DOHH2 (cell line): Measurements from ENCODE around the gene ADAMTS2.
"Not testable (repeated sequence)": the region's sequence is repeated elsewhere in the genome, so short reads cannot be mapped to it uniquely, and the experiment has no call there.

Source experiments
- H3F3A ChIP-seq: fragments of 200-600 bp; sonication (generic), shearing (Covaris generic); 2 replicates; pipeline ENCODE4 v1.6.0; 2016; ENCODE audit warnings: antibody characterized with exemption, mild to moderate bottlenecking; ENCODE audit not compliant: control insufficient read depth, insufficient read depth
- H3K27ac ChIP-seq: fragments of 200-600 bp; sonication (generic); 2 replicates; pipeline ENCODE4 v1.5.1; 2014; ENCODE audit warnings: low read depth, mild to moderate bottlenecking, low read length, moderate library complexity
- H3K27me3 ChIP-seq: fragments of 200-600 bp; sonication (generic); 2 replicates; pipeline ENCODE4 v1.6.1; 2014; ENCODE audit warnings: mild to moderate bottlenecking, low read length, mixed read lengths; ENCODE audit not compliant: control insufficient read depth
- H3K36me3 ChIP-seq: fragments of 200-600 bp; sonication (generic); 2 replicates; pipeline ENCODE4 v1.6.1; 2014; ENCODE audit warnings: mild to moderate bottlenecking, low read length, moderate library complexity, mixed read lengths; ENCODE audit not compliant: control insufficient read depth
- H3K4me1 ChIP-seq: fragments of 200-600 bp; sonication (generic); 2 replicates; pipeline ENCODE4 v1.6.1; 2014; ENCODE audit warnings: mild to moderate bottlenecking, low read length, mixed read lengths; ENCODE audit not compliant: control insufficient read depth
- H3K4me2 ChIP-seq: fragments of 200-600 bp; sonication (generic); 2 replicates; pipeline ENCODE4 v1.6.0; 2014; ENCODE audit warnings: mild to moderate bottlenecking, low read length, moderate library complexity
- H3K4me3 ChIP-seq: fragments of 200-600 bp; sonication (generic); 2 replicates; pipeline ENCODE4 v1.5.1; 2014; ENCODE audit warnings: mild to moderate bottlenecking, low read length, mixed read lengths
- H3K79me2 ChIP-seq: fragments of 200-600 bp; sonication (generic); 2 replicates; pipeline ENCODE4 v1.6.1; 2014; ENCODE audit warnings: mild to moderate bottlenecking, low read length, mixed read lengths; ENCODE audit not compliant: control insufficient read depth
- H3K9me2 ChIP-seq: fragments of 200-600 bp; sonication (generic); replicated peaks from 2 replicates; pipeline ENCODE4 v1.6.1; 2014; ENCODE audit warnings: mild to moderate bottlenecking, low read length, mixed read lengths; ENCODE audit not compliant: control insufficient read depth
- H3K9me3 ChIP-seq: fragments of 200-600 bp; sonication (generic); 2 replicates; pipeline ENCODE4 v1.6.1; 2014; ENCODE audit warnings: antibody characterized with exemption, low read length, mixed read lengths; ENCODE audit not compliant: control insufficient read depth, insufficient read depth
- H4K20me1 ChIP-seq: fragments of 200-600 bp; sonication (generic); 2 replicates; pipeline ENCODE4 v1.6.0; 2014; ENCODE audit warnings: low read depth, mild to moderate bottlenecking, antibody characterized with exemption, low read length, moderate library complexity; ENCODE audit not compliant: control insufficient read depth, insufficient read depth
- CTCF ChIP-seq: fragments of 200-600 bp; sonication (generic); IDR thresholded peaks from one replicate; pipeline ENCODE4 v1.5.1; 2014; ENCODE audit warnings: antibody characterized with exemption, mild to moderate bottlenecking, low read depth, low read length; ENCODE audit not compliant: poor library complexity, severe bottlenecking
- EZH2phosphoT487 ChIP-seq: fragments of 200-600 bp; sonication (generic); IDR thresholded peaks from 2 replicates; pipeline ENCODE4 v1.6.1; 2017; ENCODE audit warnings: borderline replicate concordance, mild to moderate bottlenecking, antibody characterized with exemption, low read length, moderate library complexity, mixed read lengths

The ADAMTS2 gene

GRCh38 chr5:179217356-179217755 is 127.9 kb downstream of the ADAMTS2 start:
- H3K36me3 ChIP-seq, result no peaks in the 10 kb centered on the region
- H3K79me2 ChIP-seq, result no peaks in the 10 kb centered on the region
- TF ChIP-seq EZH2phosphoT487, result no peak
- TF ChIP-seq CTCF, result no peak
- no peak overlapping the region for H3K4me2 ChIP-seq
- no peaks in the 10 kb centered on the region for H3F3A ChIP-seq
- no peaks in the 10 kb centered on the region for H3K4me1 ChIP-seq
- H3K27me3 ChIP-seq, result no peaks in the 10 kb centered on the region
- H4K20me1 ChIP-seq, result no peaks in the 10 kb centered on the region
- no peak overlapping the region for H3K27ac ChIP-seq
- H3K4me3 ChIP-seq, result no peak overlapping the region
- no peaks in the 10 kb centered on the region for H3K9me3 ChIP-seq
- H3K9me2 ChIP-seq, result no peaks in the 10 kb centered on the region

GRCh38 chr5:179216381-179216780 is 128.9 kb downstream of the ADAMTS2 start:
- H3F3A ChIP-seq, H3K4me1 ChIP-seq, H3K4me3 ChIP-seq, H3K9me3 ChIP-seq, H3K9me2 ChIP-seq, H3K79me2 ChIP-seq, H3K36me3 ChIP-seq, H3K27ac ChIP-seq, H4K20me1 ChIP-seq, H3K27me3 ChIP-seq, H3K4me2 ChIP-seq: not testable (repeated sequence)

GRCh38 chr5:179215576-179215975 is 129.7 kb downstream of the ADAMTS2 start:
- H3K4me2 ChIP-seq, result no peak overlapping the region
- TF ChIP-seq CTCF, result no peak
- no peaks in the 10 kb centered on the region for H3K79me2 ChIP-seq
- H3K9me3 ChIP-seq, result no peaks in the 10 kb centered on the region
- H3F3A ChIP-seq, result no peaks in the 10 kb centered on the region
- H3K4me3 ChIP-seq, result no peak overlapping the region
- no peaks in the 10 kb centered on the region for H3K27me3 ChIP-seq
- no peaks in the 10 kb centered on the region for H3K4me1 ChIP-seq
- no peaks in the 10 kb centered on the region for H4K20me1 ChIP-seq
- H3K9me2 ChIP-seq, result no peaks in the 10 kb centered on the region
- no peaks in the 10 kb centered on the region for H3K36me3 ChIP-seq
- no peak overlapping the region for H3K27ac ChIP-seq

GRCh38 chr5:179214678-179215077 is 130.6 kb downstream of the ADAMTS2 start:
- Histone ChIP-seq H3K27ac (no peak overlapping the region), H4K20me1 (no peaks in the 10 kb centered on the region), H3K79me2 (no peaks in the 10 kb centered on the region), H3K4me2 (no peak overlapping the region), H3K27me3 (no peaks in the 10 kb centered on the region), H3F3A (no peaks in the 10 kb centered on the region), H3K36me3 (no peaks in the 10 kb centered on the region), H3K4me1 (no peaks in the 10 kb centered on the region), H3K4me3 (no peak overlapping the region), H3K9me2 (no peaks in the 10 kb centered on the region), H3K9me3 (no peaks in the 10 kb centered on the region)
- no peak for TF ChIP-seq EZH2phosphoT487
- no peak for TF ChIP-seq CTCF
